HEK293 (cell line): ENCODE results near the gene FDX1.

Experiments used
- CTCF ChIA-PET: fragments of 350-600 bp; formaldehyde crosslinking; extraction: SDS; loops from one replicate; lab custom pipeline; 2021; ENCODE audit warnings: antibody characterized with exemption; lab: Yijun Ruan, JAX
- POLR2A ChIA-PET: fragments of 300-600 bp; formaldehyde crosslinking; extraction: SDS; loops from one replicate; lab custom pipeline; 2020; ENCODE audit warnings: antibody characterized with exemption, inconsistent platforms; lab: Yijun Ruan, JAX
- H3K27ac ChIP-seq: fragments of 200-500 bp; sonication (Bioruptor generic); 2 replicates; pipeline ENCODE4 v1.5.1; 2014; ENCODE audit warnings: low read depth, low read length, control low read depth, inconsistent platforms; ENCODE audit errors: extremely low read depth
- H3K36me3 ChIP-seq, 2 experiments: fragments of 200-500 bp in 1 of 2; sonication (Bioruptor generic) in 1 of 2; 1 replicate in 1 of 2; 2 replicates in 1 of 2; pipeline ENCODE4 v1.5.1; 2014 to 2017; ENCODE audit warnings: inconsistent platforms in 2 of 2, low read length in 2 of 2; ENCODE audit not compliant: control insufficient read depth in 2 of 2, insufficient read depth in 1 of 2
- H3K4me1 ChIP-seq: fragments of 200-500 bp; sonication (Bioruptor generic); 2 replicates; pipeline ENCODE4 v1.5.1; 2014; ENCODE audit warnings: mild to moderate bottlenecking, low read length, inconsistent platforms; ENCODE audit not compliant: control insufficient read depth, insufficient read depth
- H3K4me3 ChIP-seq: 2 replicates; pipeline ENCODE4 v1.5.1; 2011; ENCODE audit warnings: low read depth, mild to moderate bottlenecking, control low read depth, low read length, moderate library complexity
- H3K9me3 ChIP-seq: fragments of 200-500 bp; sonication (Bioruptor generic); 2 replicates; pipeline ENCODE4 v1.5.1; 2014; ENCODE audit warnings: low read depth, low read length, inconsistent platforms; ENCODE audit not compliant: control insufficient read depth, insufficient read depth
- CTCF ChIP-seq: fragments of 450-650 bp; formaldehyde crosslinking; IDR thresholded peaks from 2 replicates; pipeline ENCODE4 v1.5.1; 2016; ENCODE audit warnings: missing biosample characterization, missing genetic modification characterization
- HOXC10 ChIP-seq: sonication (generic); formaldehyde crosslinking; IDR thresholded peaks from 2 replicates; pipeline ENCODE4 v1.8.1; 2023; ENCODE audit warnings: mild to moderate bottlenecking, missing genetic modification reagents
- KLF1 ChIP-seq: fragments of 450-650 bp; formaldehyde crosslinking; IDR thresholded peaks from 2 replicates; pipeline ENCODE4 v1.5.1; 2016; ENCODE audit warnings: missing biosample characterization, missing genetic modification characterization
- OVOL3 ChIP-seq: fragments of 450-650 bp; formaldehyde crosslinking; IDR thresholded peaks from 2 replicates; pipeline ENCODE4 v1.5.1; 2016; ENCODE audit warnings: missing biosample characterization, missing genetic modification characterization
- PRDM6 ChIP-seq: fragments of 450-650 bp; formaldehyde crosslinking; IDR thresholded peaks from 2 replicates; pipeline ENCODE4 v1.5.1; 2017; ENCODE audit warnings: missing biosample characterization, missing genetic modification characterization
- SALL2 ChIP-seq: fragments of 450-650 bp; formaldehyde crosslinking; IDR thresholded peaks from 2 replicates; pipeline ENCODE4 v1.5.0; 2017; ENCODE audit warnings: missing biosample characterization, mild to moderate bottlenecking, missing genetic modification characterization, borderline replicate concordance
- SP7 ChIP-seq: fragments of 450-650 bp; formaldehyde crosslinking; IDR thresholded peaks from 2 replicates; pipeline ENCODE4 v1.5.1; 2016; ENCODE audit warnings: missing biosample characterization, missing genetic modification characterization
- TCF7L2 ChIP-seq: IDR thresholded peaks from 2 replicates; pipeline ENCODE4 v1.6.1; 2011; ENCODE audit warnings: low read depth, mild to moderate bottlenecking, inconsistent platforms, low read length, moderate library complexity, borderline replicate concordance
- ZBTB10 ChIP-seq: fragments of 450-650 bp; formaldehyde crosslinking; IDR thresholded peaks from 2 replicates; pipeline ENCODE4 v1.5.1; 2016; ENCODE audit warnings: missing biosample characterization, missing genetic modification characterization
- ZBTB21 ChIP-seq: fragments of 450-650 bp; formaldehyde crosslinking; IDR thresholded peaks from 2 replicates; pipeline ENCODE4 v1.5.1; 2017; ENCODE audit warnings: missing biosample characterization, missing genetic modification characterization
- ZBTB7A ChIP-seq: fragments of 450-650 bp; formaldehyde crosslinking; IDR thresholded peaks from 2 replicates; pipeline ENCODE4 v1.5.1; 2016; ENCODE audit warnings: low read depth, missing biosample characterization, missing genetic modification characterization
- ZFHX2 ChIP-seq: fragments of 450-650 bp; formaldehyde crosslinking; conservative IDR thresholded peaks from 2 replicates; pipeline ENCODE4 v1.5.1; 2016; ENCODE audit warnings: missing biosample characterization, missing genetic modification characterization
- ZNF138 ChIP-seq: fragments of 450-650 bp; formaldehyde crosslinking; IDR thresholded peaks from 2 replicates; pipeline ENCODE4 v1.5.1; 2016; ENCODE audit warnings: missing biosample characterization, missing genetic modification characterization, borderline replicate concordance
- ZNF157 ChIP-seq: fragments of 450-650 bp; formaldehyde crosslinking; IDR thresholded peaks from 2 replicates; pipeline ENCODE4 v1.5.1; 2016; ENCODE audit warnings: missing biosample characterization, missing genetic modification characterization
- ZNF24 ChIP-seq: fragments of 450-650 bp; formaldehyde crosslinking; IDR thresholded peaks from 2 replicates; pipeline ENCODE4 v1.5.1; 2016; ENCODE audit warnings: missing biosample characterization, missing genetic modification characterization
- ZNF248 ChIP-seq: fragments of 450-650 bp; formaldehyde crosslinking; IDR thresholded peaks from 2 replicates; pipeline ENCODE4 v1.5.1; 2017; ENCODE audit warnings: missing biosample characterization, missing genetic modification characterization
- ZNF324 ChIP-seq: fragments of 450-650 bp; formaldehyde crosslinking; IDR thresholded peaks from 2 replicates; pipeline ENCODE4 v1.5.1; 2016; ENCODE audit warnings: missing biosample characterization, missing genetic modification characterization
- ZNF341 ChIP-seq: fragments of 450-650 bp; formaldehyde crosslinking; IDR thresholded peaks from 2 replicates; pipeline ENCODE4; 2016; ENCODE audit warnings: low read depth, missing biosample characterization, missing genetic modification characterization
- ZNF513 ChIP-seq: fragments of 450-650 bp; IDR thresholded peaks from 2 replicates; pipeline ENCODE4 v1.5.1; 2018; ENCODE audit warnings: missing biosample characterization, missing genetic modification characterization
- ZNF629 ChIP-seq: fragments of 450-650 bp; formaldehyde crosslinking; IDR thresholded peaks from 2 replicates; pipeline ENCODE4 v1.5.1; 2017; ENCODE audit warnings: missing biosample characterization, missing genetic modification characterization
- ZNF692 ChIP-seq: fragments of 450-650 bp; formaldehyde crosslinking; IDR thresholded peaks from 2 replicates; pipeline ENCODE4 v1.5.1; 2016; ENCODE audit warnings: missing biosample characterization, missing genetic modification characterization
- ZNF707 ChIP-seq: fragments of 450-650 bp; formaldehyde crosslinking; IDR thresholded peaks from 2 replicates; pipeline ENCODE4 v1.5.1; 2016; ENCODE audit warnings: missing biosample characterization, missing genetic modification characterization

Gene FDX1

GRCh38 chr11:110422306-110422905, 7.3 kb upstream of the FDX1 start (continued):
- TF ChIP-seq ZNF513 (tag by site-specific recombination) (no peak), CTCF (tag by site-specific recombination) (no peak), ZNF24 (tag by site-specific recombination) (no peak), HOXC10 (CRISPR knock-in tag) (no peak), ZNF324 (tag by site-specific recombination) (no peak), ZNF248 (no peak)

- Histone ChIP-seq H3K9me3 (no peaks in the 10 kb centered on the region), H3K36me3 (no peaks in the 10 kb centered on the region), H3K4me1 (no peaks in the 10 kb centered on the region), H3K4me3 (no peak overlapping the region), H3K27ac (no peak overlapping the region)
- CTCF ChIA-PET: interaction anchor here (0.6 to 1.4 kb wide), 3 partner anchors 47 to 224 kb away, joined by 3 to 7 read pairs (median 3); no protein-coding TSS in a partner anchor
- TF ChIP-seq ZNF692 (tag by site-specific recombination): no peak
- TF ChIP-seq OVOL3 (tag by site-specific recombination): no peak
- POLR2A ChIA-PET: no interaction called here
Observed at GRCh38 chr11:110424775-110425444, 4.8 kb upstream of the FDX1 start.

- Histone ChIP-seq H3K4me1 (no peaks in the 10 kb centered on the region), H3K4me3 (no peak overlapping the region), H3K36me3 (no peaks in the 10 kb centered on the region), H3K27ac (no peak overlapping the region), H3K9me3 (no peaks in the 10 kb centered on the region)
- ChIA-PET CTCF (interaction anchor here (0.5 to 1.4 kb wide), 5 partner anchors 29 to 734 kb away, joined by 3 to 7 read pairs (median 3); no protein-coding TSS in a partner anchor), POLR2A (no interaction called here)
- TF ChIP-seq ZBTB7A: no peak
- peak; percentile 84 for TF ChIP-seq ZNF629 (tag by site-specific recombination)
- TF ChIP-seq ZNF707 (tag by site-specific recombination): no peak
- TF ChIP-seq PRDM6 (tag by site-specific recombination): peak; percentile 68
- no peak for TF ChIP-seq ZBTB10
- no peak for TF ChIP-seq ZNF138 (tag by site-specific recombination)
- no peak for TF ChIP-seq ZNF157
- TF ChIP-seq SP7 (tag by site-specific recombination): peak; percentile 51
- no peak for TF ChIP-seq ZNF341 (tag by site-specific recombination)
- no peak for TF ChIP-seq SALL2
- TF ChIP-seq ZFHX2: no peak
- peak; percentile 59 for TF ChIP-seq ZBTB21 (tag by site-specific recombination)
- no peak for TF ChIP-seq TCF7L2
- no peak for TF ChIP-seq KLF1 (tag by site-specific recombination)
- TF ChIP-seq OVOL3 (tag by site-specific recombination): no peak
Observed at GRCh38 chr11:110425751-110426545, 3.8 kb upstream of the FDX1 start.
